HepG2 (cell line): ENCODE data around the gene GPR89B. TPM values are rescaled to one million over a fixed set of nuclear protein-coding genes. Genes with fewer than 3 reads are reported as not detected.
"Not testable (repeated sequence)": the region's sequence is repeated elsewhere in the genome, so short reads cannot be mapped to it uniquely, and the experiment has no call there.

Experiments used
- ATAC-seq: fragments of 200-7000 bp; cut with Tn5 transposase; 3 replicates; pipeline ENCODE4 v1.9.1; 2020; ENCODE audit warnings: mild to moderate bottlenecking, moderate library complexity
- BruUV-seq: library from RNA; stranded (reverse); fragments of 400-500 nt; replicated peaks from 2 replicates; lab custom pipeline; 2021; lab: Mats Ljungman, UMichigan
- CTCF ChIA-PET: fragments of 300-600 bp; formaldehyde crosslinking; extraction: SDS; loops from one replicate; lab custom pipeline; 2021; ENCODE audit warnings: low total read pairs, inconsistent platforms, low intra/inter-chr PET ratio; lab: Yijun Ruan, JAX
- POLR2A ChIA-PET: fragments of 350-600 bp; sonication (Branson Sonifier 250); formaldehyde crosslinking; loops from one replicate; lab custom pipeline; 2020; ENCODE audit warnings: antibody characterized with exemption, inconsistent platforms; lab: Yijun Ruan, JAX
- DNase-seq: peaks from one replicate; pipeline ENCODE4 v3.0.0-alpha.2; 2015; ENCODE audit warnings: low spot score
- FAIRE-seq: peaks from 3 replicates; lab custom pipeline; 2011; peaks lifted over from hg19 to GRCh38; lab: Jason Lieb, UNC
- H2AFZ ChIP-seq: one replicate; pipeline ENCODE4 v1.6.1; 2011; ENCODE audit warnings: low read length, inconsistent platforms
- H3K27ac ChIP-seq: fragments of 300-600 bp; 3 replicates; pipeline ENCODE4 v1.8.0; 2011; ENCODE audit warnings: mixed run types, mild to moderate bottlenecking, mixed read lengths, low read length, inconsistent platforms; ENCODE audit not compliant: insufficient read depth; ENCODE audit errors: extremely low read length
- H3K27me3 ChIP-seq, 2 experiments: fragments of 200-600 bp in 1 of 2; 2 replicates in 1 of 2; 3 replicates in 1 of 2; pipeline versions ENCODE4 v1.6.0 to v1.8.0; 2011; ENCODE audit warnings: low read length in 2 of 2, mild to moderate bottlenecking in 2 of 2, moderate library complexity in 2 of 2, inconsistent platforms in 1 of 2; ENCODE audit not compliant: insufficient read depth in 2 of 2, control insufficient read depth in 1 of 2
- H3K36me3 ChIP-seq, 2 experiments: fragments of 200-600 bp in 1 of 2; replicated peaks in 1 of 2; 2 replicates in 1 of 2; 3 replicates in 1 of 2; pipeline versions ENCODE4 v1.5.1 to v1.8.0; 2011; ENCODE audit warnings: low read length in 2 of 2, inconsistent platforms in 1 of 2; ENCODE audit not compliant: insufficient read depth in 2 of 2, control insufficient read depth in 1 of 2
- H3K4me1 ChIP-seq: 2 replicates; pipeline ENCODE4 v1.5.1; 2012; ENCODE audit warnings: low read length, inconsistent platforms; ENCODE audit not compliant: insufficient read depth
- H3K4me2 ChIP-seq: 2 replicates; pipeline ENCODE4 v1.6.0; 2011; ENCODE audit warnings: low read depth, low read length, inconsistent platforms
- H3K4me3 ChIP-seq, 3 experiments: fragments of 200-600 bp in 1 of 3; sonication (generic), shearing (Covaris generic) in 1 of 3; replicated peaks in 1 of 3; 2 replicates each; pipeline ENCODE4 v1.5.1; 2011 to 2016; ENCODE audit warnings: low read length in 3 of 3, inconsistent platforms in 2 of 3, low read depth in 2 of 3, mild to moderate bottlenecking in 2 of 3, control low read depth in 1 of 3, mixed read lengths in 1 of 3; ENCODE audit not compliant: insufficient read depth in 1 of 3
- H3K79me2 ChIP-seq: one replicate; pipeline ENCODE4 v1.6.1; 2011; ENCODE audit warnings: low read length, inconsistent platforms; ENCODE audit not compliant: insufficient read depth
- H3K9ac ChIP-seq: 2 replicates; pipeline ENCODE4 v1.6.0; 2011; ENCODE audit warnings: mild to moderate bottlenecking, low read depth, low read length, inconsistent platforms; ENCODE audit not compliant: insufficient read depth
- H3K9me3 ChIP-seq: 2 replicates; pipeline ENCODE4 v1.5.1; 2012; ENCODE audit warnings: mild to moderate bottlenecking, low read length
- H4K20me1 ChIP-seq: 2 replicates; pipeline ENCODE4 v1.6.0; 2011; ENCODE audit warnings: inconsistent platforms, mild to moderate bottlenecking, low read length, moderate library complexity; ENCODE audit not compliant: insufficient read depth
- WGBS: methylation state at CpG from one replicate; pipeline ENCODE4 v1.1.6; 2017; ENCODE audit warnings: low lambda C conversion rate; 5-methylcytosine and 5-hydroxymethylcytosine counted together
- in situ Hi-C: cut with HindIII; loops from 2 replicates; pipeline ENCODE4 v1.10.0; 2017; ENCODE audit warnings: low pct_unique_long_range_greater_than_20kb; ENCODE audit not compliant: extremely low pct_ligation_motif_present
- intact Hi-C: fragments of 100-400 bp; cut with micrococcal nuclease; formaldehyde crosslinking; loops from one replicate; pipeline ENCODE4 v1.10.0; 2022; ENCODE audit not compliant: unreplicated experiment
- polyA plus RNA-seq, 8 experiments: library from polyadenylated mRNA; depleted of rRNA in 3 of 8; stranded (reverse) in 7 of 8; unstranded in 1 of 8; fragments of >200 nt; fragmentation: Illumina TruSeq in 4 of 8; extraction: Trizol in 4 of 8; gene quantifications; 2 replicates each; pipeline versions ENCODE4 v1.2.1 to v1.2.3, GENCODE V29; 2011 to 2016; ENCODE audit warnings: low read depth in 4 of 8, missing spikeins in 1 of 8, mixed read lengths in 1 of 8; ENCODE audit not compliant: insufficient read depth in 1 of 8
- total RNA-seq, 5 experiments: library from RNA; depleted of rRNA; stranded (reverse); fragments of >200 nt; fragmentation: Illumina TruSeq; extraction: Trizol; gene quantifications; 2 replicates each; pipeline ENCODE4 v1.2.3, GENCODE V29; 2016; ENCODE audit warnings: low read depth in 1 of 5

The GPR89B gene
- total and polyA plus RNA-seq, 2 of the 13 experiments (the other 11 are each of a cell fraction or from before 2014, with no cell fraction given) = 12.2 to 20.1 TPM

GRCh38 chr1:147993825-147994615 is 65.8 kb downstream of the GPR89B start:
- H3K79me2 ChIP-seq, H3K4me2 ChIP-seq, ATAC-seq, in situ Hi-C loops, H3K27me3 ChIP-seq, H3K9ac ChIP-seq, H3K27ac ChIP-seq, H3K4me3 ChIP-seq, FAIRE-seq, CTCF ChIA-PET, intact Hi-C loops, H2AFZ ChIP-seq, DNase-seq, POLR2A ChIA-PET, BruUV-seq, H3K9me3 ChIP-seq, H3K4me1 ChIP-seq, H4K20me1 ChIP-seq, H3K36me3 ChIP-seq: not testable (repeated sequence)
- 96% methylated on average over 3 of the region's 4 CpGs for WGBS

GRCh38 chr1:147996088-147996487 is 67.9 kb downstream of the GPR89B start:
- H3K9me3 ChIP-seq, H4K20me1 ChIP-seq, H3K9ac ChIP-seq, in situ Hi-C loops, H3K36me3 ChIP-seq, ATAC-seq, intact Hi-C loops, BruUV-seq, H2AFZ ChIP-seq, H3K27me3 ChIP-seq, CTCF ChIA-PET, POLR2A ChIA-PET, H3K4me2 ChIP-seq, H3K79me2 ChIP-seq, H3K4me1 ChIP-seq, FAIRE-seq, H3K27ac ChIP-seq, DNase-seq, H3K4me3 ChIP-seq: not testable (repeated sequence)
- WGBS = 96% methylated on average over 1 of the region's 2 CpGs

GRCh38 chr1:148007724-148008123 is 79.5 kb downstream of the GPR89B start:
- in situ Hi-C loops, H3K36me3 ChIP-seq, H3K4me3 ChIP-seq, H3K9ac ChIP-seq, intact Hi-C loops, H4K20me1 ChIP-seq, H3K4me2 ChIP-seq, H3K79me2 ChIP-seq, CTCF ChIA-PET, DNase-seq, FAIRE-seq, BruUV-seq, H2AFZ ChIP-seq, H3K27me3 ChIP-seq, H3K4me1 ChIP-seq, POLR2A ChIA-PET, ATAC-seq, H3K27ac ChIP-seq, H3K9me3 ChIP-seq: not testable (repeated sequence)
- 92% methylated on average over 3 of the region's 4 CpGs for WGBS
